ENCODE results near the gene NOS1AP. TPM values are rescaled to one million over a fixed set of nuclear protein-coding genes. Genes with fewer than 3 reads are reported as not detected.
A peak's percentile ranks its signal among the peaks of the same experiment; 100 is the strongest.

NOS1AP gene
- polyA plus RNA-seq, 1 of the 3 experiments (the other 2 are of a cell fraction), result 0.03 TPM

DNA sequence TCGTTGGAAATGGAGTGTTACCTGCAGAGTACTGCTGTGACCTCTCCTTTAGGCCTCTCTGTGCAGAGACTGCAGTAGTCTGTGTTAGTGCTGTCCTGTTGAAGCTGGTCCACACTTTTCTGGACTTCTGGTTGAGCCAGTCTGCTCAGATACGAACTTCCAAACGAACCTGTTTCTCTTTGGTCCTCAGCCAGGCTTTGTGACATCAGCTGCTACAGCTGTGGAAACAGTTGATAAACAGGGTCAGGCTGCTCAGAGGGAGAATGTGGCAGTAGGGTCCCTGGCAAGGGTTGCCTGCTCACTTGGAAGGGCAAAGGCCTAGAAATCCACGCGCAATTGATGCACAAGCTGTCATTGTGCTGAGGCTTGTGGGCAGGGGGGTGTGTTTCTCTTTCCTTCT lies 98.8 kb downstream of the NOS1AP start:
- WGBS (ENCODE audit: low lambda C conversion rate), result 45% methylated on average over 5 of the region's 5 CpGs
- TF ChIP-seq, protein P1, sequence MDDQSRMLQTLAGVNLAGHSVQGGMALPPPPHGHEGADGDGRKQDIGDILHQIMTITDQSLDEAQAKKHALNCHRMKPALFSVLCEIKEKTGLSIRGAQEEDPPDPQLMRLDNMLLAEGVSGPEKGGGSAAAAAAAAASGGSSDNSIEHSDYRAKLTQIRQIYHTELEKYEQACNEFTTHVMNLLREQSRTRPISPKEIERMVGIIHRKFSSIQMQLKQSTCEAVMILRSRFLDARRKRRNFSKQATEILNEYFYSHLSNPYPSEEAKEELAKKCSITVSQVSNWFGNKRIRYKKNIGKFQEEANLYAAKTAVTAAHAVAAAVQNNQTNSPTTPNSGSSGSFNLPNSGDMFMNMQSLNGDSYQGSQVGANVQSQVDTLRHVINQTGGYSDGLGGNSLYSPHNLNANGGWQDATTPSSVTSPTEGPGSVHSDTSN (IDR thresholded peaks at IDR 0.05), result no peak
- TF ChIP-seq, protein P2, sequence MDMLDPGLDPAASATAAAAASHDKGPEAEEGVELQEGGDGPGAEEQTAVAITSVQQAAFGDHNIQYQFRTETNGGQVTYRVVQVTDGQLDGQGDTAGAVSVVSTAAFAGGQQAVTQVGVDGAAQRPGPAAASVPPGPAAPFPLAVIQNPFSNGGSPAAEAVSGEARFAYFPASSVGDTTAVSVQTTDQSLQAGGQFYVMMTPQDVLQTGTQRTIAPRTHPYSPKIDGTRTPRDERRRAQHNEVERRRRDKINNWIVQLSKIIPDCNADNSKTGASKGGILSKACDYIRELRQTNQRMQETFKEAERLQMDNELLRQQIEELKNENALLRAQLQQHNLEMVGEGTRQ (IDR thresholded peaks at IDR 0.05; ENCODE audit: borderline replicate concordance, low read depth, low read length), result no peak
- TF ChIP-seq CHD2 (IDR thresholded peaks at IDR 0.05; ENCODE audit: low read length, partially characterized antibody), result no peak
- TF ChIP-seq NFIC (IDR thresholded peaks at IDR 0.05; ENCODE audit: borderline replicate concordance), result no peak
- Histone ChIP-seq H3K9me2 (no peaks in the 10 kb centered on the region), H2AFZ (ENCODE audit: low read depth) (no peak overlapping the region), H4K20me1 (ENCODE audit: insufficient read depth) (no peaks in the 10 kb centered on the region), H3K79me2 (ENCODE audit: insufficient read depth) (no peaks in the 10 kb centered on the region), H3F3A (replicated peaks; ENCODE audit: insufficient read depth) (no peaks in the 10 kb centered on the region), H3K27me3 (ENCODE audit: insufficient read depth) (no peaks in the 10 kb centered on the region; the same call in 1 of the 2 replicates), H3K4me2 (no peak overlapping the region), H3K4me3 (ENCODE audit: low read depth in 2 of 2, low read length in 1 of 2) (no peak overlapping the region), H3K9me3 (no peaks in the 10 kb centered on the region), H3K9ac (no peak overlapping the region), H3K36me3 (replicated peaks in 1 of 2; ENCODE audit: control insufficient read depth in 1 of 2, insufficient read depth in 2 of 2, low read length in 1 of 2) (no peaks in the 10 kb centered on the region), H3K27ac (ENCODE audit: low read depth in 2 of 2, low read length in 1 of 2) (peak overlapping the region in 1 of 2 experiments; percentile 58; a peak in 1 of 4 replicates), H3K4me1 (ENCODE audit: control insufficient read depth in 1 of 2, insufficient read depth in 2 of 2, low read depth in 1 of 2, low read length in 1 of 2) (peaks cover 25 to 45% of the 10 kb centered on the region in 2 experiments; a peak in 3 of 4 replicates)
- CTCF ChIA-PET, result interaction anchor here (1.7 to 2.6 kb wide), 3 partner anchors 16 to 112 kb away, joined by 5 to 7 read pairs (median 6); no protein-coding TSS in a partner anchor
- no peak for DNase-seq
- POLR2A ChIA-PET, result no interaction called here

DNA sequence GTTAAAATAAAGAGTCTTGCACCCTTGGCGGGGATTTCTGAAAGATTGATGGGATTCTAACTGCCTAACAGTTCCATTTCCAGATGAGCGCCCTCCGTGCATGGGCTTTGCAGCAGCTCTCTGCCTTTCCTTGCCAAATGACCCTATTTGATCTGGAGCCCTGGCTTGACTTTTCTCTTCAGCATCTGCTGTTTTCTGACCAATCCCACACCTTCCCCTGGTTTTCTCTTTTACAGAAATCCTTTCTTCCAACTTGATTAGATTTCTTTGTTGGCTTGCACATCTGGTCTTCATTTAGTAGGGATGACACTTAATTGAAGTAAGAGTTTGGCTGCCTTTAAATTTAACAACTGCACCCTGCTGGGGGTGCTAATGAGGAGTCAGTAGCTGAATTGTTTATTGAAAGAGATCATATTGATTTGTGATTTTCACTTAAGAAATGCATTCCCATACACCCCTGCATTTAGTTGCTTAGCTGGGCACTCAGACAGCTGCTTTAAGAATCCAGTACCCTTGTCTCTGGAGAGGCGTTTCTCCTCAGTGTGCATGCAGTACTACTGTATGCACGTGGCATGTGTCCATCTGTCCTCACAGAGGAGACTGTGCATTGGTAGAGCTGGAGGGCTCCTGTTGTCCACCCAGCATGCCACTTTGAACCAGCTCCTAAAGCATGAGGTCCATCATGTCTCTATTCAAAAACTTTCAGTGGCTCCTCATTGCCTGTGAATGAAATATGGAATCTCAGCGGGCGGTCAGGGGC lies 99.7 kb downstream of the NOS1AP start:
- Histone ChIP-seq H3K36me3 (replicated peaks in 1 of 2; ENCODE audit: control insufficient read depth in 1 of 2, insufficient read depth in 2 of 2, low read length in 1 of 2) (no peaks in the 10 kb centered on the region), H3K27ac (ENCODE audit: low read depth in 2 of 2, low read length in 1 of 2) (peak overlapping the region in 1 of 2 experiments; percentile 58; a peak in 2 of 4 replicates), H3F3A (replicated peaks; ENCODE audit: insufficient read depth) (no peaks in the 10 kb centered on the region), H3K4me1 (ENCODE audit: control insufficient read depth in 1 of 2, insufficient read depth in 2 of 2, low read depth in 1 of 2, low read length in 1 of 2) (peaks cover 25 to 41% of the 10 kb centered on the region in 2 experiments; a peak in 3 of 4 replicates), H3K4me2 (no peak overlapping the region), H3K9me3 (no peaks in the 10 kb centered on the region), H3K9me2 (no peaks in the 10 kb centered on the region), H3K4me3 (ENCODE audit: low read depth in 2 of 2, low read length in 1 of 2) (no peak overlapping the region), H3K9ac (no peak overlapping the region), H3K27me3 (ENCODE audit: insufficient read depth) (no peaks in the 10 kb centered on the region; the same call in 1 of the 2 replicates), H2AFZ (ENCODE audit: low read depth) (no peak overlapping the region), H4K20me1 (ENCODE audit: insufficient read depth) (no peaks in the 10 kb centered on the region), H3K79me2 (ENCODE audit: insufficient read depth) (no peaks in the 10 kb centered on the region)
- TF ChIP-seq, protein P3, sequence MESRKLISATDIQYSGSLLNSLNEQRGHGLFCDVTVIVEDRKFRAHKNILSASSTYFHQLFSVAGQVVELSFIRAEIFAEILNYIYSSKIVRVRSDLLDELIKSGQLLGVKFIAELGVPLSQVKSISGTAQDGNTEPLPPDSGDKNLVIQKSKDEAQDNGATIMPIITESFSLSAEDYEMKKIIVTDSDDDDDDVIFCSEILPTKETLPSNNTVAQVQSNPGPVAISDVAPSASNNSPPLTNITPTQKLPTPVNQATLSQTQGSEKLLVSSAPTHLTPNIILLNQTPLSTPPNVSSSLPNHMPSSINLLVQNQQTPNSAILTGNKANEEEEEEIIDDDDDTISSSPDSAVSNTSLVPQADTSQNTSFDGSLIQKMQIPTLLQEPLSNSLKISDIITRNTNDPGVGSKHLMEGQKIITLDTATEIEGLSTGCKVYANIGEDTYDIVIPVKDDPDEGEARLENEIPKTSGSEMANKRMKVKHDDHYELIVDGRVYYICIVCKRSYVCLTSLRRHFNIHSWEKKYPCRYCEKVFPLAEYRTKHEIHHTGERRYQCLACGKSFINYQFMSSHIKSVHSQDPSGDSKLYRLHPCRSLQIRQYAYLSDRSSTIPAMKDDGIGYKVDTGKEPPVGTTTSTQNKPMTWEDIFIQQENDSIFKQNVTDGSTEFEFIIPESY (IDR thresholded peaks at IDR 0.05; ENCODE audit: borderline replicate concordance, low read depth), result no peak
- TF ChIP-seq MEF2A (IDR thresholded peaks at IDR 0.05; ENCODE audit: borderline replicate concordance, low read depth), result no peak
- no peak for TF ChIP-seq YY1 (IDR thresholded peaks at IDR 0.05; ENCODE audit: low read depth)
- TF ChIP-seq MXI1 (IDR thresholded peaks at IDR 0.05; ENCODE audit: low read depth, low read length), result no peak
- no peak for TF ChIP-seq GABPA (IDR thresholded peaks at IDR 0.05; ENCODE audit: low read depth)
- TF ChIP-seq, protein P4, sequence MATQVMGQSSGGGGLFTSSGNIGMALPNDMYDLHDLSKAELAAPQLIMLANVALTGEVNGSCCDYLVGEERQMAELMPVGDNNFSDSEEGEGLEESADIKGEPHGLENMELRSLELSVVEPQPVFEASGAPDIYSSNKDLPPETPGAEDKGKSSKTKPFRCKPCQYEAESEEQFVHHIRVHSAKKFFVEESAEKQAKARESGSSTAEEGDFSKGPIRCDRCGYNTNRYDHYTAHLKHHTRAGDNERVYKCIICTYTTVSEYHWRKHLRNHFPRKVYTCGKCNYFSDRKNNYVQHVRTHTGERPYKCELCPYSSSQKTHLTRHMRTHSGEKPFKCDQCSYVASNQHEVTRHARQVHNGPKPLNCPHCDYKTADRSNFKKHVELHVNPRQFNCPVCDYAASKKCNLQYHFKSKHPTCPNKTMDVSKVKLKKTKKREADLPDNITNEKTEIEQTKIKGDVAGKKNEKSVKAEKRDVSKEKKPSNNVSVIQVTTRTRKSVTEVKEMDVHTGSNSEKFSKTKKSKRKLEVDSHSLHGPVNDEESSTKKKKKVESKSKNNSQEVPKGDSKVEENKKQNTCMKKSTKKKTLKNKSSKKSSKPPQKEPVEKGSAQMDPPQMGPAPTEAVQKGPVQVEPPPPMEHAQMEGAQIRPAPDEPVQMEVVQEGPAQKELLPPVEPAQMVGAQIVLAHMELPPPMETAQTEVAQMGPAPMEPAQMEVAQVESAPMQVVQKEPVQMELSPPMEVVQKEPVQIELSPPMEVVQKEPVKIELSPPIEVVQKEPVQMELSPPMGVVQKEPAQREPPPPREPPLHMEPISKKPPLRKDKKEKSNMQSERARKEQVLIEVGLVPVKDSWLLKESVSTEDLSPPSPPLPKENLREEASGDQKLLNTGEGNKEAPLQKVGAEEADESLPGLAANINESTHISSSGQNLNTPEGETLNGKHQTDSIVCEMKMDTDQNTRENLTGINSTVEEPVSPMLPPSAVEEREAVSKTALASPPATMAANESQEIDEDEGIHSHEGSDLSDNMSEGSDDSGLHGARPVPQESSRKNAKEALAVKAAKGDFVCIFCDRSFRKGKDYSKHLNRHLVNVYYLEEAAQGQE (IDR thresholded peaks at IDR 0.05; ENCODE audit: low read depth, low read length), result no peak
- no peak for TF ChIP-seq TEAD4 (IDR thresholded peaks at IDR 0.05; ENCODE audit: borderline replicate concordance, insufficient read depth)
- no peak for TF ChIP-seq ELF1 (IDR thresholded peaks at IDR 0.05)
- no peak for TF ChIP-seq TAF1 (IDR thresholded peaks at IDR 0.05; ENCODE audit: borderline replicate concordance, low read depth, low read length)
- CTCF ChIA-PET, result interaction anchor here (1.7 to 2.6 kb wide), 3 partner anchors 17 to 113 kb away, joined by 5 to 7 read pairs (median 6); no protein-coding TSS in a partner anchor
- POLR2A ChIA-PET, result no interaction called here
- DNase-seq, result peak; percentile 27
- 57% methylated on average over 7 of the region's 7 CpGs for WGBS (ENCODE audit: low lambda C conversion rate)

All from SK-N-SH (cell line).